Neural progenitor cell (in vitro differentiated cells): ENCODE measurements around the gene CC2D2A.

ENCODE experiments used
- CTCF ChIP-seq: fragments of 200-600 bp; sonication (generic); IDR thresholded peaks from 2 replicates; pipeline ENCODE4 v1.5.1; 2017; ENCODE audit warnings: antibody characterized with exemption, mild to moderate bottlenecking
- EZH2 ChIP-seq: fragments of 200-600 bp; sonication (generic); IDR thresholded peaks from 2 replicates; pipeline ENCODE4 v1.6.1; 2017; ENCODE audit warnings: antibody characterized with exemption, mild to moderate bottlenecking, moderate library complexity
- EZH2phosphoT487 ChIP-seq: fragments of 200-600 bp; sonication (generic); IDR thresholded peaks from 2 replicates; pipeline ENCODE4 v1.6.1; 2017; ENCODE audit warnings: antibody characterized with exemption

- TF ChIP-seq CTCF (no peak), EZH2 (no peak), EZH2phosphoT487 (no peak)
Observed at GRCh38 chr4:15531792-15532191, 62.1 kb downstream of the CC2D2A start.
